GM18951 (cell line): ENCODE data around the gene ADGRG1.
"Not testable (repeated sequence)": the region's sequence is repeated elsewhere in the genome, so short reads cannot be mapped to it uniquely, and the experiment has no call there.

Experiments
- POLR2A ChIP-seq: IDR thresholded peaks from 4 replicates; pipeline ENCODE4 v1.6.1; 2011; ENCODE audit warnings: mild to moderate bottlenecking; ENCODE audit not compliant: insufficient read length, insufficient read depth; ENCODE audit errors: extremely low read depth
- in situ Hi-C: fragments of 300-500 bp; cut with MboI; formaldehyde crosslinking; loops from one replicate; pipeline ENCODE4 v1.12.0; 2022; ENCODE audit warnings: low sequenced_read_pairs, mixed read lengths, inconsistent platforms; ENCODE audit not compliant: unreplicated experiment

ADGRG1 gene

GRCh38 chr16:57669476-57670162, 41.2 kb downstream of the ADGRG1 start:
- TF ChIP-seq POLR2A = no peak
- in situ Hi-C loops = no loop called here

DNA sequence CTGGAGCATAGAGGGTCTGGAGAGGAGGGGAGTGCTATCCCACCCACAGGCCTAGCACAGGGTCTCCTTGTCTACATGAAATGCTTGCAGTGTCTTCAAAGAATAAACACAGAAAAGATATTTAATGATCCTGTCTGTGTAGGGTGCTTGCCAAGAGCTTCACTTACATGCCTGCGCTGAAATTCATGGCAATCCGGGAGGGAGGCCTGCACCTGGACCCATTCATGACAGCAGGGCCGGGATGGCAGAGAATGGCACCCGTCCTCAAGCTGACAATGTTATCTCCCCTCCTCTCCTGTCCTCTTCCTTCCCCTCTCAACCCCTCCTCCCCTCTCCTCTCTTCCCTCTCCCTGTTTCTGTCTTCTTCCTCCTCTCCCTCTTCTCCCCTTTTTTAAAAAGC, 41.8 kb downstream of the ADGRG1 start:
- in situ Hi-C loops = no loop called here
- TF ChIP-seq POLR2A = no peak

GRCh38 chr16:57671451-57671850, 43.0 kb downstream of the ADGRG1 start:
- in situ Hi-C loops = not testable (repeated sequence)

- TF ChIP-seq POLR2A = no peak
- in situ Hi-C loops = no loop called here
These were observed 44.0 kb downstream of the ADGRG1 start for GRCh38 chr16:57672416-57672815.

GRCh38 chr16:57672824-57673223, 44.4 kb downstream of the ADGRG1 start:
- in situ Hi-C loops = no loop called here
- no peak for TF ChIP-seq POLR2A

- no peak for TF ChIP-seq POLR2A
- in situ Hi-C loops = no loop called here
These were observed 47.5 kb downstream of the ADGRG1 start for GRCh38 chr16:57675741-57676551.

DNA sequence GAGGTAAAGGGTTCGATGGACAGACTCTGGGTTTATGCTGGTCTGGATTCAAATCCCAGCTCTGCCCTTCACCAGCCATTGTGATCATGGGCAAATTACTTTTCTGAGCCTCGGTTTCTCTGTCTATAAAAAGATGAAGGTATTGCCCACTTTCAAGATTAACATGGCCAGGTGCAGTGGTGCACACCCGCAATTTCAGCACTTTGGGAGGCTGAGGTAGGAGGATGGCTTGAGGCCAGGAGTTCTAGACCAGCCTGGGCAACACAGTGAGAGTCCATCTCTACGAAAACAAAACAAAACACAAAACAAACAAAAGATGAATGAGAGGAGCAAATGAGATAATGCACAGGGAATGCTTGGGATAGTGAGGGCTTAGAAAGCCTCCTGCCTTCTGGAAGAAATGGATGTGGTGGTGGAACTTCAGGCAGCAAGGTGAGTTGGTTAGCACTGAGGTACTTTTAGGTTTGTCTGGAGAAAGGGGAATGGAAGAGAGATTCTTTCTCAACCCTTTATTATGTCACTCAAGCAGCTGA, 48.2 kb downstream of the ADGRG1 start:
- no peak for TF ChIP-seq POLR2A
- in situ Hi-C loops = no loop called here

DNA sequence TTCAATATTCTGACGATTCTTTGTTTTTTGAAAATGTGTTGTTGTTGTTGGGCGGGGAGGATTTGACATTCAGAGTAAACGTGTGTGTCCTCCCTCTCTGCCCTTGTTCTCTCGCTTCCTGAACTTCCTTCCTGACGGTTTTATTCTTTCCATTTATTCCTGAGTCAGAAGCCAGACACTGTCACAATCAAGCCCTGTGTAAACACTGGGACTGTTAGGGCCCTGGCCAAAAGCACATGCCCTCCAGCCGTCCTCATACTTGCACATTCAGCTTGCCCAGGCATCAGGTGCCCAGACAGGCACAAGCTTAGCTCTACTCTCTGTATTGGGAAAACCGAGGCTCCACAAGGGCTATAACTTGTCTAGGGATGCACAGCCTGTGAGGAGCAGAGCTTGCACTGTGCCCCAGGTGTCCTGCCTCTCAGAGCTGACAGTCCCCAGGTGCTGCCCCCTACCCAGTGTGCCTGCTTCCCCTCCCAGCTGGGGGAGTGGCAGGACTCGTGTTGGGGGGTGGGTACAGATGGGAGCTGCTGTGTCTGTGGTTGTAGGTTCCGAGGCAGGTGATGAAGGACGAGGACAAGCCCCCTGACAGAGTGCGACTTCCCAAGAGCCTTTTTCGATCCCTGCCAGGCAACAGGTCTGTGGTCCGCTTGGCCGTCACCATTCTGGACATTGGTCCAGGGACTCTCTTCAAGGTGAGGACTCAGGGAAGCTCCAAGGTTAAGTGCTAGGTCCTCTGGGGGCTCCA, 49.4 kb downstream of the ADGRG1 start:
- in situ Hi-C loops = no loop called here
- TF ChIP-seq POLR2A = no peak

DNA sequence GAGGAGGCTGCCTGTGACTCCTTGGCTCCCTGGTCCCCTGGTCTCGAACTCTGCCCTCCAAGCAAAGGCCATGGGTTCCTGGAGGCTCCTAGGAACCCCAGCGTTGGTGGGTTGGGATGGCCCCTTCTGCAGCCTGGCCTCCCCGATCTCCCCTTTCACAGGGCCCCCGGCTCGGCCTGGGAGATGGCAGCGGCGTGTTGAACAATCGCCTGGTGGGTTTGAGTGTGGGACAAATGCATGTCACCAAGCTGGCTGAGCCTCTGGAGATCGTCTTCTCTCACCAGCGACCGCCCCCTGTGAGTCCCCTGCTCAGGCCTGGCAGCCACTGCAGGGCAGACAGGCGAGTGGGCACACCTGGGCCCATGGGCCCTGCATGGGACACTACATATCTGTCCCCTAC, 50.6 kb downstream of the ADGRG1 start:
- no peak for TF ChIP-seq POLR2A
- in situ Hi-C loops = no loop called here

DNA sequence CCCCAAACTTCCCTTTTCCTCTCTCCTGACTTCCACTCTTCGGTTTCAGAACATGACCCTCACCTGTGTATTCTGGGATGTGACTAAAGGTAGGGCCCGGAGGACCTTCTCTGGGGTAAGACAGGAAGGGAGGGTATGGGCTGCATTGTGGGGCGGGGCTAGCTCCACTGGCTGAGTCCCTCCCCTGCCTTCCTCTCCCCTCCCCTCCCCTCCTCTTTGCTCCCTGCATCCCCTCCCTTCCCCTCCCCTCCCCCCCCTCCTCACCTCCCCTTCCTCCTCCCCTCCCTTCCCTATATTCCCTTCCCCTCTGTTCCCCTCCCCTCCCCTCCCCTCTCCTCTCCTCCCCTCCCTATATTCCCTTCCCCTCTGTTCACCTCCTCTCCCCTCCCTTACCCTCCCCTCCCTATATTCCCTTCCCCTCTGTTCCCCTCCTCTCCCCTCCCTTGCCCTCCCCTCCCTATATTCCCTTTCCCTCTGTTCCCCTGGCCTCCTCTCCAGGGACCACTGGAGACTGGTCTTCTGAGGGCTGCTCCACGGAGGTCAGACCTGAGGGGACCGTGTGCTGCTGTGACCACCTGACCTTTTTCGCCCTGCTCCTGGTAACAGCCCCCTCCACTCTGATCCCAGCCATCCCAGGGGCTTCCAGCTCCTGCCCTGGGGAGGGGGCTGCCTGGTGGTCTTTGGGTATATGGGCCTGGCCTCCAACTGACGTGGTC, 51.5 kb downstream of the ADGRG1 start:
- TF ChIP-seq POLR2A = no peak
- in situ Hi-C loops = no loop called here

- in situ Hi-C loops = no loop called here
- TF ChIP-seq POLR2A = no peak
These were observed 52.5 kb downstream of the ADGRG1 start for GRCh38 chr16:57680842-57681375.

GRCh38 chr16:57681950-57682728, 53.7 kb downstream of the ADGRG1 start:
- TF ChIP-seq POLR2A = no peak
- in situ Hi-C loops = no loop called here
